Body of pancreas (tissue), 4 donors: ENCODE results near the gene ADGRB3.

Experiments
- CTCF ChIP-seq, 7 experiments: fragments of 450-650 bp in 4 of 7; fragments of 200-600 bp in 3 of 7; sonication (generic) in 3 of 7; IDR thresholded peaks; one replicate each; pipeline ENCODE4 v1.5.1; 2016 to 2019; ENCODE audit warnings: antibody characterized with exemption in 7 of 7
- POLR2A ChIP-seq, 3 donors: fragments of 450-650 bp; IDR thresholded peaks; one replicate each; pipeline ENCODE4 v1.6.1; 2016; ENCODE audit warnings: antibody characterized with exemption in 3 of 3, mild to moderate bottlenecking in 2 of 3

GRCh38 chr6:69232911-69233448 is 597.9 kb downstream of the ADGRB3 start:
- TF ChIP-seq CTCF (IDR thresholded peaks at IDR 0.05) (no peak), POLR2A (IDR thresholded peaks at IDR 0.05) (no peak)
